Inferior parietal cortex (tissue), 1 donor: ENCODE results near the gene PAX2.
A peak's percentile ranks its signal among the peaks of the same experiment; 100 is the strongest.

Experiments
- DNase-seq: peaks from one replicate; pipeline ENCODE4 v3.0.0-alpha.2; 2016; ENCODE audit errors: extremely low spot score

Gene PAX2

DNA sequence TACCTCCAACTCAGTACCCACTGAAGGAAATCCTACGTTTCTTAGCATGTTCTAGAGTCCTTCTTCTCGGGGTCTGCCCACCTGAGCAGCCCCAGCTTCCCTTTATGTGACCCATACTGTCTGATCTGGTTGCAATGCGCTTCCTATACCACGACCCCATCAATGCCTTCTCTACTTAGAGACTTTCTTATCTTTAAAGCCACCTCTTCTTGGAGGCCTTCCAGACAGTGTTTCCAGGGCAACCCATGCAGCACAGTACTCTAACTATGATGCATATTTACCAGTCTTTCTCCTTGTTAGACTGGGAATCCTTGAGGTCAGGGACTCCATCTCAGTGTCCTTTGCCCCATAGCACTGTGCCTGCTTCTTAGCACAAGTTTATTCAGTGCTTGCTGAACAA lies 112.9 kb downstream of the PAX2 start:
- DNase-seq: peak; percentile 18

DNA sequence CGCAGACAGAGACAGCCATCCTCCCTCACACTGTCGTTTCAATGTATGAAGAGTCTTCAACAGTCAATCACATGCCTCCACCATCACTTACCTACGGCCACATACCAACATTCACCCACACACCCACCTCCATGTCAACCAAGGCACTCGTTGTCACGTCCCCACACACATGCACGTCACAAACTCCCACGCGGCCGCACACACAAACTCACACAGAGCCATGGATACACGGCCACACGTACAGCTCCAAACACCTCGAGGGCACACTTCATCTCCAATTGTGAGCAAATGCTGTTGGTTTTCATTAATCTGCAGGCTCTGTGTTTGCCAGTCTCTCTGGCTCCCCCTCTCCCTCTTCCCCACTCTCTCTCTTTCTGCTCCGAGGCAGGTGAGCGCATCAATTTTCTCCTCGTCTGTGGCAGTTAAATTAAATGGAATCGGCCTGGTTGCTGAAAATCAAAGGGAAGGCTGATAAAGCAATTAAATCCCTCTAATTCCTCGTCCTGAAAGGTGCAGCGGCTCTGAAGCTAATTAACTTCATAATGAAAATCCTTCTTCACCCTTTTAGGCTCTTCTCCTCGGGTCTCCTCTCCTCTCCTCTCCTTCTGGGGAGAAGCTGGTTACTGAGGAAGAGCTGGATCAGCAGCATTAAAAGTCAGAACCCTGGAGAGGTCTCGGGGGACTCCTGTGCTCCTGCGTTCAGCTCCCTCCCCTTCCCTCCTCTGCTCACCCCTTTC lies 113.5 kb downstream of the PAX2 start:
- DNase-seq: no peak

DNA sequence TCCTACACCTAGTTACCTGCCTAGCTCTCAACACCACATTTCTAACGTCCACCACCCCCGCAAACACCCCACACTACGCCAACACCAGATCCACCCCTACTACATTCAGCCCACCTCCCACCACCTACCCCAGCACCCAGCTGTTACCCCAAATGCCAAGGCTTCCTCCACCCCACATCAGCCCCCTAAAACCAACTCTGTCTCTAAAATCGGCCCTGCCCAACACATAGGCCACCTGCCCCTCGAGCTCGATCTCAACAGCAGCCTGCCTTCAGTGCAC lies 114.0 kb downstream of the PAX2 start:
- no peak for DNase-seq

DNA sequence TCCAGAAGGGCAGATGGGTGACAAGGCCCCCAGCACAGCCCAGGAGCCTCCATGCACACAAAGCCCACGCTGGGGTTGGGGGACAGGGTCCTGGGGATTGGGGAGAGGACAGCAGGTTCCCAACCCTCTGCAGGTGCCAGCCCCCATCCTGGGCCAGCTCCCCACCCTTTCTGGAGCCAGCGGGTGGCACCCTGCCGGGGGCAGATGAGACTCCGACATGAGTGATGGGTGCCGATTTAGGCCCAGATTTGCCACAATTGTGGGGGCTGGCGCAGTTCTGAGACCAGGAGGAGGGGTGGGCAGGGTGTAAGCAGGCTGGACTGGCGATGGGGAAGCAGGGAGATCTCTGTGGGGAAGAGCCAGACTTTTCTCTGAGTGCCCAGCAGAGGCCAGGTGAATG lies 118.1 kb downstream of the PAX2 start:
- DNase-seq: no peak

DNA sequence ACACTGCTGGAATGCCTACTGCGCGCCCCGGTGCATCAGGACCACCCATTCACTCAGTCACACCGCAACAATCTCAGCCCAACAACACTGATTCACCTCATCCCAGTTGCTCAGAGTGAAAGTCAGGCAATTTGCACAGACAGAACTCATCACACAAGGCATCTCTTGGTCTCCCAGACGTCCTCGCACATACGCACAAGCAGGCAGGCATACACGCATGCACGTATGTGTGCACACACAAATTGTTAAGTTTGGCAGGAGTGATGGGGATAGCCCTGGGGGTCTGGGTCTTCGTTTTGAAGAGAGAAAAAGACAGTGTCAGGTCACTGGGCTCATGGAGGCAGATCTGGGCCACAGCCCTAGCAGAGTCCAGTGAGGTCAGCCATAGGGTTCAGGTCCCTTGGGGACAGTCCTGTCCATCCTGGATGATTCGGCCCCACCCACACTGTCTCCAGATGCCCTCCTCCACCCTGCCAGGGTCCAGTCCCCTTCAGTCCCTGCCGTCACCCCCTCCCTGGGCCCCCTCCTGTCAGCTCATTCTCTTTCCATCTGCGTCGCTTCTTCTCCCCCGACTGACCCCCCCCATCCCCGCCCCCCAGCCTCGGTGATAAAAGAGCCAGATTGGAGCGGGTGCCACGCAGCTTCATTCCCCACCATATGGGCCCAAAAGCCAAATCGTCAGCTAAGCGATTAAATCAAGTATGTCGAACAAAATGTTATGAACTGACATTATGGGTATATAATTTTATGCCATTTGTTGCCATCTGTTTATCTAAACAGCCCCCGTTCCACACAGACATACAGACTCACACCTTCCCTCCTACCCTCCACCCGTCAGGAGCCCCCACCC lies 118.9 kb downstream of the PAX2 start:
- no peak for DNase-seq

DNA sequence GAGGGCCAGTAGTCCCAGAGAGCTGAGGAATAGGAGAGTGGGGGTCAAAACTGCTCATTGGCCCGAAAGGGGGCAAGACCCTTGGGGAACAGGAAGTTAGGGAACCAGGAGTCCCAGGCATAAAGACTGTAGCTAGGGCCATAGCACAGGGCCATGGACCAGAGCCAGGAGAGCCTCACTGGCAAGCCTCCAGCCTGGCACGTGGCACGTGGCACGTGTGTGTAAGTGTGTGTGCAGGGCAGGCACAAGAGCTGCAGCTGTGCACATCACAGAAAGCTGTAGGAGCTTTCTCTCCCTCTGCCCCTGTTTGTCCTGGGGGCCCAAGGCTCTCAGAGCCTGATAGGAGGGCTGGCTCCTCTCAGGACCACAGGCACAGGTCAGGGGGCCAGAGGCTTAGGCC lies 119.6 kb downstream of the PAX2 start:
- no peak for DNase-seq

DNA sequence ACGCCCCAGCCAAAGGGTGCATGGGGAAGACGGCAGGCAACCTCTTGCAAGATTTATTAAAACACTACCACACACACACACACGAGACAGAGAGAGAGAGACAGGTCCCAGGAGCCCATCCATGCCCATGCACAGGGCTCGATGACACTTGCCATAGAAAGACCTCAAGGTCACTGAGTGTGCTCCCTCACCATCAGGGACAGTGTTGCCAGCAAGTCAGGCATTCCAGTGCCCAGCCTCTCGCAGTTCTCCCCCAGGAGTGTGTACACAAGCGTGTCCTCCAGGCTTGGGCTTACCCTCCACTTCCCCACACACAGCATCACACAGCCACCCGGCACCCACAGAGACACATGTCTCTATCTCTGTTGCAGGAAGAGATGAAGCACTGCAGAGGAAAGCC lies 120.6 kb downstream of the PAX2 start:
- no peak for DNase-seq

DNA sequence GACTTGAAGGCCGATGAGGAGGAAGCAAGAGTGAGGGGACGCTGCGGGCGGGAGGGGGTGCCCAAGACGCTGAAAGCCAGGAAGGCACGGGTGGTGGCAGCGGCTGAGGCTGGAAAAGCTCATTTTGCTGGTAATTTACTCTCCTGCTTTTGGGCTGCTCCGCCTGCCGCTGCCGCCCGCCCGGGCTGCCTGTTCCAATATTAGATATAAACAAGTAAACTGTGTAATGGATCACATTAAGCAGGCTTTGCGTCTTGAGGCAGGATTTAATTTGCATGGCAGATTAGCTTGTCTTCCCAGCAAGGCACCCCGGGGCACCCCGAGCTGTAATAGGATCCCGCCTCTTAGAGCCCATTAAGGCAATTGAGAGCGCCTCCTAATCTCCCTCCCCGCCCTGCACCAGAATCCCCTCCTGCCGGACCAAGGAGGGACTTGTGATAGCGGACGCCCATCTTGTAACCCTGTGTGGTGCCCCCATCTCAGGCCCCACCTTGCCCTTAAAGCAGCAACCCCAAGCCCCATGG lies 121.3 kb downstream of the PAX2 start:
- DNase-seq: no peak

DNA sequence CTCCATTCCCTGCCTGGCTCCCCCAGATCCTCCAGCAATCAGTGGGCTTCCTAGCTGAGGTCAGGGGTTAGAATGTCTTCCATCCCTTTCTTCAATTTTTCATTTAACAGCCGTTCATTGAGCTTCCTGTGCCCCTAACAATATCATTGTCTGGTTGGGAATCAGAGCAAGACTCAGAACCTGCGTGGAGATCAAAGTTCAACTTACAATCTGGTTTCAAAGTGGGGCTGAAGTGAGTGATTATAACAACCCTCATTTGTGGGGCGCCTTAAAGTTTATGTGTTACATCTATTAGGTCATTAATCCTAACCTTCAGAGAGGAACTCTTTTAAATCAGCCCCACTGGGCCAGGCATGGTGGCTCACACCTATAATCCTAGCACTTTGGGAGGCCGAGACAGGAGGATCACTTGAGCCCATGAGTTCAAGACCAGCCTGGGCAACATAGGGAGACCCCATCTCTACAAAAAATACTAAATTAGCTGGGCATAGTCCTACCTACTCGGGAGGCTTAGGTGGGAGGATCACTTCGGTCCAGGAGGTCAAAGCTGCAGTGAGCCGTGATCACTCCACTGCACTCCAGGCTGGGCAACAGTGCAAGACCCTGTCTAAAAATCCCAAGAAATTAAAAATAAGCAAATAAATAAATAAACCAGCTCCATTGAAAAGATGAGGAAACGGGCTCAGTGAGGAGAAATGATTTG lies 122.0 kb downstream of the PAX2 start:
- DNase-seq: no peak

DNA sequence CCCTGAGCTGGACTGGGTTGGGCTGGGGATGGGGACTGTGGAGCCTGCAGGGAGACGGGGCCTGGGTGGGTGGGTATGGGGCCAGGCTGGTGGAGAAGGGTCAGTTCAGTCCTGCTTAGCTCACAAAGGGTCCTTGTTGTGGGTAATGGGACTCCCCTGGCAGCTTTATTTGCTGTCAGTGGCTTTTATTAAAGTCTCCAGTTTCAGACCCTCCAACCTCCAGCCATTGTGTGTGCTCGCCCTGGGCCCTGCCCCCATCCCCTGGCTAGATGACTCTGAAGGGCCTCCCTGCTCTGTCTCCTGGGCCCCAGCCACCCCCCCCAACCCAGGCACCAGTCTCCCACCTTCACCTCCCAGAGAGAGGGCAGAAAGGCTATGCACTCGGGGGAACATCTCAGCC lies 123.0 kb downstream of the PAX2 start:
- DNase-seq: no peak

DNA sequence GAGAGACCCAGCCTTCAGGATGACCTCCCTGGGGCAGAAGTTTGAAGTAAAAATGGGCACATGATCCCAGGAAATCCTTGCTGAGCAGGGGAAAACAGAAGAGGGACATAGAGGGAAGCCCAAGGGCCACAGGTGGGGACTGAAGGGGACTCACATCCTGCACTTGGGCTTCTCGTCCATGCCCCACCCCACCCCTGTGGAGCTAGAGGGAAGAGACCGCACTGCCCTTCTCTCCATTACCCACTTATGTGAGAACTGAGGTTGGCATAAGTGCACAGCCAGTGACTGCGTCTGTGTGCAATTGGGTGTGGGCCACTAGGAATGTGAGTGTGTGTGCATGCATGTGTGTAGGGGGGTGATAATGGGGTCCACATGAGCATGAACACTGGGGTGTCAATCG lies 124.0 kb downstream of the PAX2 start:
- DNase-seq: no peak

DNA sequence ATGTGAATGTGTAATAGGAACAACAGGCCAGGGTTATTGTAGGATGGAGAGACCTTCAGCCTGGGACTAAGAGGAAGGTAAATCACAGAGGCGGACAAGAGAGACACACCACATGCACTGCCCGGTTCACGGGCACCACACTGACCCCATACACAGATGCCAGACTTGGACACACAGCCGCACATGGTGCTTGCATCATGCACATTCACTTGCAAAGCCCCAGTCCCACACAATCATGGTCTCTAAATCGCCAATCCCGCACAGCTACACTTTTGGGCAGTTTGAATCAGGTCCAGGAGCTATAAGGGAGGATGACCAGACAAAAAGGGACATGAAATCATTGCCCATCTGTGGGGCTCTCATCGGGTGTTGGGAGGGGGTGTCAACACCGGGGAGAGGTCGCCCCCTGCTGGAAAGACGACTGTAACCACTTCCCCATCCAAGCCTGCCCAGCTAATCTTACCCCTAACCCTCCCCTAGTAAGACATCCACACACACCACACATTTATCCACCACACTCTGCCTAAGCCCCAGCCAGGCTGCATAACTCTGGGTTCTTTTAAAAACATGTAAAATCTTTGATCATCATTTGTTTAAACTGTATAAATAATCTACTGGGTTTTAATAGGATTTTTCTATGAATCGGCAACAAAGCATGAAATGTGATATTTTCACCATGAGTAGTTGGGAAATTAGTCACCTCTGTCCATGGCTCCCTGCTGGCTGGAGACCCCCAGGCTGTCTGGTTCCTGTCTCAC lies 126.8 kb downstream of the PAX2 start:
- peak; percentile 25 for DNase-seq

DNA sequence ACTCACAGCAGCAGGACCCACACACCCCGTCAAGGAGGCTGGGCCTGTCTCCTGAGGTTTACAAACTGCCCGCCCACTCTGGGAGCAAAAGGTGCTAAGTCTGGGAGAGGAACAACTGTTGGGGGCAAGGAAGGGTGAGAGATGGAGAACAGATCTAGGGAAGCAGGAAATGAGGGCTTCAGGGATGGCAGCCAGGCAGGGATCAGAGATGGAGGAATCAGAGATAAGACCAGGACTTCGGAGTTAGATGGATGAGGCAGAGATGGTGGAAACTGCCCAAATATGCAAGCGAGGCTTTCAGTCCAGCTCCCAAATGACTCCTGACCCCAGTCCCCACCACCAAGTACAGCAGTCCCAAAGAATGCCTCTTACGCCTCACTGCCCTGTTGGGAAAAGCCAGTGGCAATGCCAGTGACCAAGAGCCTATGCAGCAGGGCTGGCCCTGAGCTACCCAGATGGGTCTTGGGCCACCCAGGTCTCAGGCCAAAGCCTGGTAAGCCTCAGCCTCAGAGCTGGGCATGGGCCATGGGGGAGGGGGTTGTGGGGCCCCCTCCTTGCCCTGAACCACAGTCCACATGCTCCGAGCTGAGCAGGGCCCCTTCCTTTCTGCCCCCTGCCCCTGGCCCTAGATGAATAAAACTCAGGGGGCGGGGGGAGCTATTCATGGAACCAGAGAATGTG lies 127.9 kb downstream of the PAX2 start:
- DNase-seq: no peak

DNA sequence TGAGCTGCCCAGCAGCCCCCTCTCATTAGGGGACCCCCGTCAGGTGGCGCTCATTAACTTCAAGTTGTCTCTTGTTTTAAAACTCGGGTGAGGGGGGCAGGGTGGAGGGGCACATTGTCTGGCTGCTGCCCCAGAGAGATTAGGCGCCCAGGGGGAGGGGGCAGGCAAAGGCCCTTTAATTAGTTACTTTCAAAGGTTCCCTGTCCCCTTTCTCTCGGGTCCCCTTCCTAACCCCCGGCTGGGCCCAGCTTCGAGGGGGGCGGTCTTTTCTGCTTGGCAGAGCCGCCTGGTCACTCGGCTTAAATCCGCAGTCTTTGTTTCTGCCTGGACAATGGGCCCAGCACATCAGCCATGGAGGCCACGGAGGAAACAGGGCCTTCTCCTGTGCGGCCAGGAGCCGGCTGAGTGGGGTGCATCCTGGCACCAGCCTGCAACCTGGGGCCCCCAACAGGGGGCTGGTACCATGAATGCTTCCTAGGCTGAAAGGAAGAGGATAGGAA lies 128.5 kb downstream of the PAX2 start:
- DNase-seq: no peak

DNA sequence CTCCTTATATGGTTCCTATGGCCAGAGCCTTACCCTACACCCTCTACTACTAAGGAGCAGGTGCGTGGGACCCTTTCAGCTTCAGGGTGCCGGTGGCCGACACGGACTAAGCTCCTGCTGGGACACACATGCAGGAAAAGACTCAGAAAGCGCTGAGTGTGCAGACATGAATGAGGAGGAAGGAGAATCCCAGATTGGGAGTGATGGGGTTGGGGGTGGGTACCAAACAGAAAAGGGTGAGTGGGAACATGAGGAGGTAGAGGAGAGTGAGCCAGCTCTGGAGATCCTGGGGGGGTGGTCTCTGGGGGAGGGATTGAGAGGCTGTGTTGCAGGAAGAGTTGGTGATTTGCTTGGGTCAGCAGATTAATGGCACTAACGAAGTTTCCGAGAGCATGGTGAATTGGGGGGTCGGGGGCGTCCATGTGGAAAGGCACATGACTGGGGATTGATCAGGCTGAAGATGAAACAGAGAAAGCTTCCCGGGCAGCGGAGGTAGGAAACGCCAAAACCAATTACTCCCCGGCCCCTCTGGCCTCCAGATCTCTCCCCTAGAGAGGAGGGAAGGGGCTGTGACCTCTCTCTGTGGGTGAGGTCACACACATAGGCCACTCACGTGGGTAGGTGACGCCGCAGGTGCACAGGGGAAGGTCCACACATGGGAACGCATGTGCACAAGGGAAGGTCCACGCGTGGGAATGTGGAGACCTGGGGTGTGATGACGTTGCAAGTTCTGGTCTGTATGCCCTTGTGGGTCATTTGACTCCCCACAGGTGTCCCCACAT lies 129.5 kb downstream of the PAX2 start:
- no peak for DNase-seq

DNA sequence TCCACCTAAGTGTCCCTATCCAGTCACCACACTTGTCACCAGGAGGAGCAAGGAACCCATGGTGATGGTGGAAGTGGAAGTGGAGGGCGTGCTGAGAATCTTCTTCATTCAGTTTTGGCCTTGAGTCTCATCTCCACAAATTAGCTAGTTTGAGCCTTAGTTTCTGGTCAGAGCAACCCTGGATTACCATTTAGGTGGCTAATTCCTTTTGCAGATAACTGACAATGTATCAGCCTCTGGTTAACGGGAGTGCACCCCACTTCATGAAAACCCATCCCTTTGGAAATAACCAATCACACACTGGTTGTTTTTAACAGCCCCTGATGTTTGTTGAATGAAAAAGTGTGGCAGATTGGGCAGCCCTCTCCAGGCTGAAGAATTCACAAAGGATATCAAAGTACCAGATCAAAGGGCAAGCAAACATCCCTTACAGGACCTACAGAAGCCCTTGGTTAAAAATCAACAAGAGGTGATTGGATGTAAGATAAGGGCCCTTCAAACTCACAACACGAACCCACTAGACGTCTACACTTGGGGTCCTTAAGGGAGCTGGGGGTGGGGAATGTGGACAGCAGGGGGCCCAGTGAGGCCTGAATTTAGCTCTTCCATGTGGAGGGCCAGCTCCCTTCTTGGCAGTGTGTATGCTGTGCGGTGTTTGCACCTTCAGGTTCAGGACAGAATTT lies 130.2 kb downstream of the PAX2 start:
- no peak for DNase-seq

DNA sequence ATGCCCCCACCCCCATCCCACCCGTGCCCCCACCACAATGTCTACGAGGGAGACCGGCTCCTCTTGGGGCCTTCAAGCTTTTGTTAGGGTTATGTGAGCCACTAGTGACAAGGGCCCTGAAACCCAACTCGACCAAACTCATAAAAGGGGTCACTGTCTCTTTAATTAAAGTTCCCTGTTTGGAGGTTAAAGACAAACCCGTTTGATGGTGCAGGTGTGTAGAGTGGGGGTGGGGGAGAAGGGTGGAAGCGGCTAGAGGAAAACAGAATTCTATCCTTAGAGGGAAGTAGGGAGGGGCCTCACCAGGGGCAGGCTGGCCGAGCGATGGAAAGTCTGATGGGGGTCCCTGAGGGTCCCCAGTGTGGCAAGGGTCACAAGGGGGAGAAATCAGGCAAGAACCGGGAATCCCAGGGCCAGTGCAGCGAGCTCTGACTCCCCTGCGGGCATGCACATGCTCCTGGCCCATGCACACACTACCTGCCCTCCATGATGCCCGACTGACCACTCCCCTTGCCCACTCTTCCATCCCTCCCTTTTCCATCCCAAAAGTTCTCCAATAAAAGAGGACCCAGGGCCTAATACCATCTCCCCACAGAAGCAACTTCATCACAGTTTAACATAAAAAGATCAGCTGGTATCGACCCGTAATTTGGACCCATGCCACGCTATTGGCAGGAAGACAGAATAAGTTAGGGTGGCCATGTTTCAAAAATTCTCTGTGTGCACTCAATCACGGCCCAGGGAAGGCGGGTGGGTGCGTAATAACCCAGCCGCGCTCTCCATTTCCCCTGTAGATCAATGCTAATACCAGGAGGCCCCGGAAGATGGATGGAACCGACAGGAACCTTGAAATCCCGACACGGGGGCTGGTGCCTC lies 131.4 kb downstream of the PAX2 start:
- no peak for DNase-seq

DNA sequence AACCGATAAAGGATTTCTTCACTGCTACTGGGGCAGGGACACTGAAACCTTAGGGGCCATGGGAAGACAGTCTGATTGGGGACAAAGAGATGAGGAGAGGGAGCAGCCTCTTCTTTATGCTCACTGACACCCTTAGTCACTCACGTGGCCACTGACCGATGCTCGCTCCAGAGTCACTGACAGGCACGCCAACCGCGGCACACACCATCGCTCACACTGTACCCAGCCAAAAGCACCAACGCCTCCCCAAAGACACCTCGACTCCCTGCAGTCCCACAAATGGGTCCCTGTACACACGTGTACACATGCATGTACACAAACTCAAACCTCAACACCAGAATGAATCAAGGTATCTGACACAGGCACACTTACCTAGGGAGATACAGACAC lies 132.1 kb downstream of the PAX2 start:
- no peak for DNase-seq
